Kidney tubule cell (primary cell): ENCODE data around the gene MTCH1.

Experiments used
- DNase-seq: peaks from one replicate; pipeline ENCODE4 v3.0.0-alpha.2; 2018; ENCODE audit warnings: low spot score

MTCH1 gene

GRCh38 chr6:36985808-36986703 is at the start of gene MTCH1:
Gene MTCH1 (minus strand): TSS chr6:36986196. CDS start chr6:36986173, 23 bp downstream.
- peak; percentile 92 for DNase-seq

GRCh38 chr6:37033819-37034795 is 48.1 kb upstream of the MTCH1 start:
- DNase-seq: no peak

- DNase-seq: peak; percentile 83
Observed at GRCh38 chr6:37033255-37033654, 47.3 kb upstream of the MTCH1 start.

GRCh38 chr6:37032239-37032638 is 46.2 kb upstream of the MTCH1 start:
- DNase-seq: no peak

- no peak for DNase-seq
Observed at GRCh38 chr6:37030599-37030998, 44.6 kb upstream of the MTCH1 start.

- DNase-seq: peak; percentile 94
Observed at GRCh38 chr6:37029249-37029971, 43.4 kb upstream of the MTCH1 start.

- no peak for DNase-seq
Observed at GRCh38 chr6:37027811-37028469, 41.9 kb upstream of the MTCH1 start.

- DNase-seq: no peak
Observed at GRCh38 chr6:37027036-37027720, 41.2 kb upstream of the MTCH1 start.

- no peak for DNase-seq
Observed at GRCh38 chr6:37025621-37026466, 39.8 kb upstream of the MTCH1 start.

- peak; percentile 91 for DNase-seq
Observed at GRCh38 chr6:37024656-37025337, 38.8 kb upstream of the MTCH1 start.

- no peak for DNase-seq
Observed at GRCh38 chr6:37022135-37022863, 36.3 kb upstream of the MTCH1 start.

GRCh38 chr6:37021356-37022129 is 35.5 kb upstream of the MTCH1 start:
- DNase-seq: peak; percentile 70

- DNase-seq: no peak
Observed at GRCh38 chr6:37020812-37021211, 34.8 kb upstream of the MTCH1 start.

- peak; percentile 24 for DNase-seq
Observed at GRCh38 chr6:37020381-37020780, 34.4 kb upstream of the MTCH1 start.

- peak; percentile 89 for DNase-seq
Observed at GRCh38 chr6:37019065-37019450, 33.1 kb upstream of the MTCH1 start.

- peak; percentile 87 for DNase-seq
Observed at GRCh38 chr6:37018198-37019064, 32.4 kb upstream of the MTCH1 start.
